Mammary epithelial cell (primary cell): ENCODE data around the gene KPNA4.

ENCODE experiments used
- EZH2 ChIP-seq: IDR thresholded peaks from 2 replicates; pipeline ENCODE4 v1.6.1; 2012; ENCODE audit warnings: low read length, inconsistent platforms, borderline replicate concordance
- TF ChIP-seq, protein P1 (sequence below), 2 donors: IDR thresholded peaks in 1 of 2; conservative IDR thresholded peaks in 1 of 2; 2 replicates each; pipeline ENCODE4 v1.5.1; 2011 to 2012; ENCODE audit warnings: inconsistent platforms in 2 of 2, low read length in 2 of 2, mild to moderate bottlenecking in 2 of 2, control low read depth in 1 of 2, low read depth in 1 of 2; ENCODE audit not compliant: insufficient read depth in 1 of 2; ENCODE audit errors: extremely low read depth in 1 of 2

DNA sequence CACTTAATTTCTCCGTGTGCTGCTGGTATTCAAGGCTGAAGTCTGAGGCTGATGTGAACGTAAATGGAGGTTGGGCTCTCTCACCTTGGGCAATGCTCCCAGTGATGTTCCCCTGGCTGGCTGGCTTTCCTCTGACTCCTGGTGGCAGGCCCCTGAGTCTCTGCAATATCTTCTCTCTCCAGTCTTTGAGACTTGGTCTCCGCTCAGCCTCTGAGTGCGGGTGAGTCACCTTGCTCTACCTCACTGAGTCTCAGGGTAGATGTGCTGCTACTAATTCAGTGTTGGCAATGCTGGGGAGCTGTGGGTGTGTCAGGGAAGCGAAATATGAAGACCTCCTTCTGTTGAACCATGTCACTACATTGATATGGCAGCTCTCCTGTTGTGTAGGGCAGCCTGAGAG, 84.4 kb downstream of the KPNA4 start:
- TF ChIP-seq, protein P1, sequence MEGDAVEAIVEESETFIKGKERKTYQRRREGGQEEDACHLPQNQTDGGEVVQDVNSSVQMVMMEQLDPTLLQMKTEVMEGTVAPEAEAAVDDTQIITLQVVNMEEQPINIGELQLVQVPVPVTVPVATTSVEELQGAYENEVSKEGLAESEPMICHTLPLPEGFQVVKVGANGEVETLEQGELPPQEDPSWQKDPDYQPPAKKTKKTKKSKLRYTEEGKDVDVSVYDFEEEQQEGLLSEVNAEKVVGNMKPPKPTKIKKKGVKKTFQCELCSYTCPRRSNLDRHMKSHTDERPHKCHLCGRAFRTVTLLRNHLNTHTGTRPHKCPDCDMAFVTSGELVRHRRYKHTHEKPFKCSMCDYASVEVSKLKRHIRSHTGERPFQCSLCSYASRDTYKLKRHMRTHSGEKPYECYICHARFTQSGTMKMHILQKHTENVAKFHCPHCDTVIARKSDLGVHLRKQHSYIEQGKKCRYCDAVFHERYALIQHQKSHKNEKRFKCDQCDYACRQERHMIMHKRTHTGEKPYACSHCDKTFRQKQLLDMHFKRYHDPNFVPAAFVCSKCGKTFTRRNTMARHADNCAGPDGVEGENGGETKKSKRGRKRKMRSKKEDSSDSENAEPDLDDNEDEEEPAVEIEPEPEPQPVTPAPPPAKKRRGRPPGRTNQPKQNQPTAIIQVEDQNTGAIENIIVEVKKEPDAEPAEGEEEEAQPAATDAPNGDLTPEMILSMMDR (conservative IDR thresholded peaks at IDR 0.05 in 1 of 2, IDR thresholded peaks at IDR 0.05 in 1 of 2; ENCODE audit: extremely low read depth in 1 of 2, insufficient read depth in 1 of 2, low read depth in 1 of 2, low read length in 2 of 2) = no peak
- no peak for TF ChIP-seq EZH2
